ENCODE results near the gene FRMD4B. TPM values are rescaled to one million over a fixed set of nuclear protein-coding genes. Genes with fewer than 3 reads are reported as not detected.

FRMD4B gene
- total and polyA plus RNA-seq, 2 donors (not counting 3 experiments of a cell fraction or from before 2014, with no cell fraction given), result 66.4 to 89.7 TPM

DNA sequence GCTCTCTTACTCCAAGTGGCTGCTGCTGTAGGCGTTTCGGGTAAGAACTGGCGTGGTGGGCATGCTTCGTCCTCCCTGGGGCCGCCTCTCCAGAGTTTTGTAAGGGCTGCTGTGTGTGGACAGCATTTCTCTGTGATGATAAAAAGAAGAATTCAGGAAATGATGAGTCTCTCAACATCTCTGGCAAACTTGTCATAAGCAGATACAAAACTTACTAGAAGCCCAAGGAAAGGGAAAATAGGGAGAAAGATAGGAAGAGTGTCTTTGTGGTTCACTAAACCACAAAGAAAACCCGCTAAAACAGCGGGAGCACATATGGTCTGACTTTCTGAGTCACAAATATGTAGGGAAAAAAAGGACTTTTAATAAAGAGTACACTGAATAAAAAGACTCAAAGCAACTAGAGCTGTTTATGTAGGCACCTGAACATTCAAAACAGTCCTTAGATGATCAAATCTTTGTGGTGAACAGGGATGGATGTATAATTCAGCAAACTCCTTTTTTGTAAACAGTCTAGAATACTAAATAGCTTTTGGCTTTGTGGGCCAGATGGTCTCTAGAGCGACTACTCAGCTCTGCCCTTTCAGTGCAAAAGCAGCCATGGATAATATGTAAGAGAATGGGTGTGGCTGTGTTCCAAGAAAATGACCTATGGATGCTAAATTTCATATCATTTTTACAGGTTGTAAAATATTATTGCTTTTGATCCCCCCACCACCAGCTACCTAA is 203.1 kb downstream of the FRMD4B start:
- intact Hi-C loops (cut with micrococcal nuclease), result loop anchor here (1.0 to 2.0 kb wide), 5 partner anchors 8 to 61 kb away; no protein-coding TSS in a partner anchor
- POLR2A ChIA-PET, result interaction anchor here (0.9 to 1.3 kb wide), 4 partner anchors 9 to 147 kb away, joined by 3 to 6 read pairs (median 4); no protein-coding TSS in a partner anchor
- Histone ChIP-seq H2AFZ (ENCODE audit: low read depth, low read length) (no peak overlapping the region), H3K79me2 (ENCODE audit: control insufficient read depth, insufficient read depth, low read length) (peaks cover 14% of the 10 kb centered on the region), H3K4me2 (ENCODE audit: insufficient read depth, low read length) (peak overlapping the region; percentile 77), H3K9me3 (replicated peaks; ENCODE audit: control insufficient read depth, insufficient read depth, low read length) (no peaks in the 10 kb centered on the region), H3K9ac (replicated peaks; ENCODE audit: extremely low read depth, insufficient read depth, low read length) (peak overlapping the region; percentile 65), H3K36me3 (ENCODE audit: control insufficient read depth in 2 of 2, extremely low read depth in 1 of 2, insufficient read depth in 2 of 2, low read length in 2 of 2) (peaks cover 27 to 32% of the 10 kb centered on the region in 2 experiments), H3K27me3 (ENCODE audit: control insufficient read depth in 2 of 2, insufficient read depth in 2 of 2, low read length in 2 of 2) (no peaks in the 10 kb centered on the region), H3K27ac (ENCODE audit: insufficient read depth, low read depth, low read length) (peak overlapping the region; percentile 93), H4K20me1 (replicated peaks; ENCODE audit: control insufficient read depth, extremely low read depth, insufficient read depth, low read length) (no peaks in the 10 kb centered on the region), H3K4me1 (ENCODE audit: control insufficient read depth, extremely low read depth, insufficient read depth, low read length) (peaks cover 57% of the 10 kb centered on the region), H3K4me3 (replicated peaks in 1 of 3; ENCODE audit: insufficient read depth in 1 of 3, low read depth in 1 of 3, low read length in 3 of 3) (no peak overlapping the region), H3K9me1 (replicated peaks; ENCODE audit: control insufficient read depth, extremely low read depth, insufficient read depth, low read length) (no peaks in the 10 kb centered on the region)
- dilution Hi-C loops (cut with MboI; ENCODE audit: extremely low pct_ligation_motif_present, low sequenced_read_pairs), result no loop called here
- TF ChIP-seq, protein P1, sequence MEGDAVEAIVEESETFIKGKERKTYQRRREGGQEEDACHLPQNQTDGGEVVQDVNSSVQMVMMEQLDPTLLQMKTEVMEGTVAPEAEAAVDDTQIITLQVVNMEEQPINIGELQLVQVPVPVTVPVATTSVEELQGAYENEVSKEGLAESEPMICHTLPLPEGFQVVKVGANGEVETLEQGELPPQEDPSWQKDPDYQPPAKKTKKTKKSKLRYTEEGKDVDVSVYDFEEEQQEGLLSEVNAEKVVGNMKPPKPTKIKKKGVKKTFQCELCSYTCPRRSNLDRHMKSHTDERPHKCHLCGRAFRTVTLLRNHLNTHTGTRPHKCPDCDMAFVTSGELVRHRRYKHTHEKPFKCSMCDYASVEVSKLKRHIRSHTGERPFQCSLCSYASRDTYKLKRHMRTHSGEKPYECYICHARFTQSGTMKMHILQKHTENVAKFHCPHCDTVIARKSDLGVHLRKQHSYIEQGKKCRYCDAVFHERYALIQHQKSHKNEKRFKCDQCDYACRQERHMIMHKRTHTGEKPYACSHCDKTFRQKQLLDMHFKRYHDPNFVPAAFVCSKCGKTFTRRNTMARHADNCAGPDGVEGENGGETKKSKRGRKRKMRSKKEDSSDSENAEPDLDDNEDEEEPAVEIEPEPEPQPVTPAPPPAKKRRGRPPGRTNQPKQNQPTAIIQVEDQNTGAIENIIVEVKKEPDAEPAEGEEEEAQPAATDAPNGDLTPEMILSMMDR (IDR thresholded peaks at IDR 0.05; ENCODE audit: extremely low read depth in 1 of 2, insufficient read depth in 1 of 2, low read depth in 1 of 2, low read length in 2 of 2), result no peak
- TF ChIP-seq EZH2 (IDR thresholded peaks at IDR 0.05; ENCODE audit: borderline replicate concordance, low read depth, low read length, severe bottlenecking), result no peak
- TF ChIP-seq FOS (IDR thresholded peaks at IDR 0.05; ENCODE audit: borderline replicate concordance, insufficient read depth, low read length), result peak; percentile 25
- DNase-seq (ENCODE audit: low read depth, low spot score), result peak; percentile 51
- no TSS peak for BruUV-seq (replicated peaks)
- peak; percentile 52 for FAIRE-seq
- CTCF ChIA-PET, result interaction anchor here (0.6 to 2.6 kb wide), 14 partner anchors 8 to 238 kb away, joined by 3 to 18 read pairs (median 4); no protein-coding TSS in a partner anchor

Measured in endothelial cell of umbilical vein (primary cell).